ENCODE data around the gene USP8.
"Not testable (repeated sequence)": the region's sequence is repeated elsewhere in the genome, so short reads cannot be mapped to it uniquely, and the experiment has no call there.

Gene USP8

DNA sequence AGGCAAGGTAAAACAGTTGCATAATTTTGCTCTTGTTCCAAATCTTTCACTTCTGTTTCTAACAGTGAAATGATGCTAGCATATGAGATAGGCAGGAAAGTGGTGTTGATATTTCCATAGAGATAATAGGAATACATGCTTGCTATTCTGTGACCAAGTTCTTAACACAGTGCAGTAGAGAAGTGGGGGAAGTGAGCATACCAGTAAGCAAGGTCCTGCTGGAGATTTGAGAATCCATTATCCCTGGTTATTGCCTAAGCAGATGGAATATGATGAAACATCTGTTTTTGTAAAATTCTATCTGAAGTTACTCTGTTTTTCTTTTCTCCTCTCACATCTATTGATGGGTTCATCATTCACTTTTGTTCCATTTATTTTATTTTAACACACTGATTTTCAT is 28.7 kb downstream of the USP8 start:
- peak in 1 of 2 experiments; percentile 29 for DNase-seq

GRCh38 chr15:50458348-50459112 is 34.3 kb downstream of the USP8 start:
- DNase-seq, result no peak

DNA sequence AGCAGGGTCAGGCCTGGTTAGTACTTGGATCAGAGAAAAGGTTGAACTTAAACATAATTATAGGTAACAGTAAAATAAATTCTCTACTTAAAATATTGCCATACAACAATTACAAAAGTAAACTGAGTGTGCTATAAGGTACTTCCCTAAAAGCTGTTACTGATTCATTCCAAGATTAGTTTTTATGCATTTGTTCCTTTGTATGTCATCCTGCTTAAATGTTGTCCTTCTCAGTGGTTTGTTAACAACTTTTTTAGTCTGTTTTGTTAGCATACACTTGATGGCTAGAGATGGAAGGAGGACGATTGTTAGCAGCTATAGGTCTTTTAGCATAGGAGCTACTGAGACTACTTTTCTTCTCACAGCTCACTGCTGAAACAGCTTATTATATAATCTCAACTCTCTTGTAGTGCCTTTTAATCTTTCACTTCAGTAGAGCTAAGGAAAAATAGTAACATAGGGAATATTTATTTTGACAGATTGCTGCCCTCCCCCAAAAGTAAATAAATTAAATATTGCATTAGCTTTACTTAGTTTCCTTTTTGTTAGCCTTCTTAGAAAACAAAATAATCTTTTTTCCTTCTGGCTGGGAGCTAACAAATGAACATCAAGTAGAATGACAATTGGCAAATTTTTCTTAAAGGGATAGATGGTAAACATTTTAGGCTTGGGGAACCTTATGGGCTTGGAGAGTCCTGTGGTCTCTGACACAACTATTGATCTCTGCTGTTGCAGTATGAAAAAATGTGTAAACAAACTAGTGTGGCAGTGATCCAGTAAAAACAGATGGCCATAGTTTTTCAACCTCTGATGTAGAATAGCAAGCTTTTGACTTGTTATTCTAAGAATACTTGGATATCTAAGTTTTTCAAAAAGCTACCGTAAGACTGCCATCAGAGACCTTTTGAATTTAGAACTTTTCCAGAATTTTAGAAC is 39.5 kb downstream of the USP8 start:
- no peak for DNase-seq

DNA sequence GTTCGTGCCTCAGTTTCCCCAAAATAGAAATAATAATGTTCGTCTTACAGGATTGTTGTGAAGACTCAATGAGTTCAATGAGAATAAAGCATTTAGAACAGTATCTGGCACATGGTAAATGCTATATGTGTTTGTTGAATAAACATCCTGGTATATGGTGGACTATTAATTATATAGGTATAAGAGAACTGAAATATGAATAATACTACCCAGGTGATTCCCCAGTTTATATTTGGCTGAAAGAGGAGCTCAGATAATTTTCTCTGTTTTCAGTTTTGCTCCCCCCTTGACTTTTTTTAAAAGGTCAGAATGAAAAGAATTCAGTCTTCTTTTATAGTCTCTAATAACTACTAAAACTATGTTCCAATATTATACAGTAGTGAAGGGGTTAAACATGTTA is 46.9 kb downstream of the USP8 start:
- no peak for DNase-seq

DNA sequence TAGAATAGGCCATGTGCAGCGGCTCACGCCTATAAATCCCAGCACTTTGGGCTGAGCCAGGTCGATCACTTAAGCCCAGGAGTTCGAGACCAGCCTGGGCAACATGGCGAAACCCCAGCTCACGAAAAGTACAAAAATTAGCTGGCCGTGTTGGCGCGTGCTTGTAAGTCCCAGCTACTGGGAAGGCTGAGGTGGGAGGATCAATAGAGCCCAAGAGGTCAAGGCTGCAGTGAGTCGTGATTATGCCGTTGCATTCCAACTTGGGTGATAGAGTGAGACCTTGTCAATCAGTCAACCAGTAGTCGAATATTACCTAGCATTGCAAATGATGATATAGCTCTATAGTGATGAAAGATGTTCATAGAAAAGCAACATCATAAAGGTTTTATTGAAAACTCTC is 51.9 kb downstream of the USP8 start:
- no peak for DNase-seq

DNA sequence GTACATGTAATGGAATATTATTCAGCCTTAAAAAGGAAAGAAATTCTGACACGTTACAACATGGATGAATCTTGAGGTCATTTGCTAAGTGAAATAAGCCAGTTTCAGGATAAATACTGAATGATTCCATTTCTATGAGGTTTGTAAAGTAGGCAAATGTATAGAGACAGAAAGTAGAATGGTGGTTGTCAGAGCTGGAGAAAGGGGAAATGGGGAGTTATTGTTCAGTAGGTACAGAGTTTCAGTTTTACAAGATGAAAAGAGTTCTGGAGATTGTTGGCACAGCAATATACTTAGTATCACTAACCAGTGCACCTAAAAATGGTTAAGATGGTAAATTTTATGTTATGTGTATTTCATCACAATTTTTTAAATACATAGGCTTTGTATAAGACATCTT is 60.6 kb downstream of the USP8 start:
- no peak for DNase-seq

GRCh38 chr15:50485389-50485788 is 61.2 kb downstream of the USP8 start:
- no peak for DNase-seq

DNA sequence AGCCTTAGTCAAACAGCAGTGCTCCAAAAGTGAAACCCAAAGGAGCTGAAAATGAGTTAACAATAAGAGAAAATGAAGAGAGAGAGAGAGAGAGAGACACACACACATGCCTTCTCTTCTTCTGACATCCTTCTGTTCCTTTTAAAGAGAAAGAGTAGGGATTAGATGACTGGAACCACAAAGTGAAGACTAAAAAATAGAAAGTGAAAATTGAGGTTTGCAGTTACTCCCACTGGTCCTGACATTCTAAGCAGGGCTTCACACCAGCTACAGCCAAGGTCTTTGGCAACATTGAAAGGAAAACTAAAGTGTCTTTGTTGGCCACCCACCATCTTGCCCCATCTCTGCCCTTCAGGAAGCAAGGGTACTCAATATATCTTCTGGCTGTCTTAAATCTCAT is 63.1 kb downstream of the USP8 start:
- no peak for DNase-seq

DNA sequence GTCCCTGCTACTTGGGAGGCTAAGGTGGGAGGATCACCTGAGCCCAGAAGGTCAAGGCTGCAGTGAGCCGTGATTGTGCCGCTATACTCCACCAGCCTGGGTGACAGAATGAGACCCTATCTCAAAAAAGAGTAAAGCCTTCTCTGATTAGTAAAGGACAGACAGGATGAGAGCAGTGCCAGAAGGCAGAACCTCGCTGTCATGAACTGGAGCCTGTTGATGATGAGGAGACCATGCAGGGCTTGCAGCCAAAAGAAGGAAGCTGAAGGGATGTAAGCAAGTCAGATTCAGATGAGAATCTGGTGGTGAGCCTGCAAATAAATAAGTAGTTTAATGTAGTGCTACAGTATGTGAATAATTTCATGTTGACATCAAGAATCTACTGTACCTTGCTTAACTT is 69.4 kb downstream of the USP8 start:
- DNase-seq, result no peak

- DNase-seq, result not testable (repeated sequence)
Observed at GRCh38 chr15:50494547-50494946, 70.3 kb downstream of the USP8 start.

GRCh38 chr15:50496692-50497091 is 72.5 kb downstream of the USP8 start:
- DNase-seq, result no peak

- no peak for DNase-seq
Observed at GRCh38 chr15:50500352-50500751, 76.1 kb downstream of the USP8 start.

- no peak for DNase-seq
Observed at GRCh38 chr15:50501815-50502214, 77.6 kb downstream of the USP8 start.

DNA sequence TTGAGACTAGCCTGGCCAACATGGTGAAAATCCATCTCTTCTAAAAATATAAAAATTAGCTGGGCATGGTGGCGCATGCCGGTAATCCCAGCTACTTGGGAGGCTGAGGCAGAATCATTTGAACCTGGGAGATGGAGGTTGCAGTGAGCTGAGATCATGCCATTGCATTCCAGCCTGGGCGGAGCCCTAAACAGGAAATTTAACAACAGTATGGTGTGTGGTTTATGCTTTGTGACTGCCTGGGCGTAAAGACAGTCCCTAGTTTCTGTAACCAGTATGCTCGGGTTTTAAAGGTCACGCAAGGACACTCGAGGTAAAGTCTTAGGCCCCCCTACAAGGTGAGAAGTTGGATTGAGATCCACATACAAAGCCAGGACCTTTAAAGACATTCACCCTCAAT is 78.9 kb downstream of the USP8 start:
- no peak for DNase-seq

DNA sequence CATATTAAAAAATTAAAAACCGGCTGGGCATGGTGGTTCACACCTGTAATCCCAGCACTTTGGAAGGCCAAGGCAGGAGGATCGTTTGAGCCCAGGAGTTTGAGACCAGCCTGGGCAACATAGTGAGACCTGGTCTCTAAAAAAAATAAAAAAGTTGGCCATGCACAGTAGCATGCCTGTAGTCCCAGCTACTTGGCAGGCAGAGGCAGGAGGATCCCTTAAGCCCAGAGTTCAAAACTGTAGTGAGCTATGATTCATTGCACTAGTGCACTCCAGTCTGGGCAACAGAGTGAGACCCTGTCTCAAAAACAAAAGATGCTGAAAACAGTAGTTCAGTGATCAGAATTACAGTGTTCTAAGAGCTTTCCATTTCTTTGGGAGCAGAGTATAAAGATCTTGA is 81.5 kb downstream of the USP8 start:
- not testable (repeated sequence) for DNase-seq

DNA sequence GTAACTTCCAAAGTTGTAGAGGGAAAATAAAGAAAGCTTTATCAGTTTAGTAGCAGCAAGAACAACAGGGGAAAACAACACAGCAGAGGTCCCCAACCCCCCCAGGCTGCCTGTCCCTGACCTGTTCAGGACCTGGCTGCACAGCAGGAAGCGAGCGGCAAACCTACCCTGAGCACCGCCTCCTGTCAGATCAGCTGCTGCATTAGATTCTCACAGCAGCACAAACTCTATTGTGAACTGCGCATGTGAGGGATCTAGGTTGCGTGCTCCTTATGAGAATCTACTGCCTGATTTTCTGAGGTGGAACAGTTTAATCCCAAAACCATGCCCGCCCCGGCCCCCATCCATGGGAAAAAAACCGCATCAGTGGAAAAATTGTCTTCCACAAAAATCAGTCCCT is 81.9 kb downstream of the USP8 start:
- no peak for DNase-seq

- no peak for DNase-seq
Observed at GRCh38 chr15:50513001-50513400, 88.8 kb downstream of the USP8 start.

DNA sequence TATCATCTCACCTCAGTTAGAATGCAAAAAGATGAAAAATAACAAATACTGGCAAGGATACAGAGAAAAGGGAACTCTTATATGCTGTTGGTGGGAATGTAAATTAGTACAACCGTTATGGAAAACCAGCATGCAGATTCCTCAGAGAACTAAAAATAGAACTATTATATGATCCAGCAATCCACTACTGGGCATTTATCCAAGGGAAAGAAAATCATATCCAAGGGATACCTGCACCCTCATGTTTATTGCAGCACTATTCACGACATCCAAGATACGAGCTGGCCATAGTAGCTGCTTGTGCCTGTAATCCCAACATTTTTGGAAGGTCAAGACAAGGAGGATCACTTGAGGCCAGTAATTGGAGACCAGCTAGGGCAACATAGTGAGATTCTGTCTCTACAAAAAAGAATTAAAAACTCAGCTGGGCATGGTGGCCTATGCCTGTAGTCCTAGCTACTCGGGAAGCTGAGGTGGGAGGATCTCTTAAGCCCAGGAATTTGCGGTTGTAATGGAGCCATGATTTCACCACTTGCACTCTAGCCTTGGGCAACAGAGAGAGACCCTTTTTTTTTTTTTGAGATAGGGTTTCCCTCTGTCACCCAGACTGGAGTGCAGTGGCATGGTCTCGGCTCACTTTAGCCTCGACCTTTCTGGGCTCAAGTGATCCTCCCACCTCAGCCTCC is 95.7 kb downstream of the USP8 start:
- DNase-seq, result no peak

- DNase-seq, result no peak
Observed at GRCh38 chr15:50523851-50524251, 99.6 kb downstream of the USP8 start.

DNA sequence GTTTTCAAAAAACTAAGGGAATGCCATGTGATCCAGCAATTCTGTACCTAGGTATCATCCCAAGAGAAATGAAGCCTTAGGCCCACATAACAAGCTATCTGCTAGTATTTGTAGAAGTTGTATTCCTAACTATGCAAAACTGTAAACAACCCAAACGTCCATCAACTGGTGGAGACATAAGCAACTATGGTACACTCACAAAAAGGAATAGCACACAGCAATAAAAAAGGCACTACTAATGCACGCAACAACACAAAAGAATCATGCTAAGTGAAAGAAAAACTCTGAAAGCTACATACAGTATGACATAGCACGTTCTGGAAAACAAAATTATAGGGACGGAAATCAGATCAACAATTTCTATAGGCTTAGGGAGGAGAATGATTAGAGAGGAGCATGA is 107.0 kb downstream of the USP8 start:
- no peak for DNase-seq

DNA sequence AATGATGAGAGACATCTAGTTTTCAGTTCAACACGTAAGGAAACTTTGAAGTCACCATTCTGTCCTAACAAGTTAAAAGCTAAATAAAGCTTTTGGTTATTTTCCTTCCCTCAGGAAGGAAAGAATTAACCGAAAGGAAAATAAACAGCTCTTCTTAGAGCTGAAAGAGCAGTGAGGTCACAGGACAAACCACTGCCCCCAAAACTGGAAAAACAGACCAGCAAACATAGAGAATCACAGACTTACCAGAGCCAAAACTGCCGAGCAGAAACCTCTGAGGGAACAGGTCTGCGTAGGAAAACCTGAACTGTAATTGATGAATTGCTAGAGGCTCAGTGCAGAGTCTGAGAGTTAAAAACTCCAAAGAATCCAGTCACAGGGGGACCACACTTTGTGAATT is 107.6 kb downstream of the USP8 start:
- DNase-seq, result no peak

- DNase-seq, result no peak
Observed at GRCh38 chr15:50542887-50543210, 118.6 kb downstream of the USP8 start.

DNA sequence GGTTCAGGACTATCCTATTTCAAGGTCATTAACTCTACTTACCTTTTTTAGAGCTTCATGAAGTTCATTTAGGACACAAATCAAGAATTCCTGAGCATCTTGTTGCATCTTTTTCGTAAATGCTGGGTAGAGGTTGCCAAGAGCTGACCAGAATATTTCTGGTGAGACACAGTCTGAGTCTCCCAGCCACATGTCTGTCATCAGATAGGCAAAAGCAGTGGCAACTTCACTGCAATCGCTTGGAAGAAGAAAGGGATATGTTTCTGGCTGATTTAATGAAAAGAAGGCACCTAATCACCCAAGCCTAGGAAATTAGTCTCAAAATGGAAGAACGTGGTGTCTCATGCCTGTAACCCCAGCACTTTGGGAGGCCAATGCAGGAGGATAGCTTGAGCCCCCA is 119.4 kb downstream of the USP8 start:
- DNase-seq, result no peak

GRCh38 chr15:50544368-50544767 is 120.2 kb downstream of the USP8 start:
- no peak for DNase-seq

All from NCI-H524 (cell line).